Measurements from ENCODE around the gene ANKS1A.

The ANKS1A gene

GRCh38 chr6:34953061-34954025, 64.3 kb downstream of the ANKS1A start:
- no peak for TF ChIP-seq CTCF (IDR thresholded peaks at IDR 0.05; ENCODE audit: insufficient read depth, low read depth, low read length, missing control alignments)
- no peak overlapping the region for H3K4me3 ChIP-seq (ENCODE audit: low read depth, low read length)
- no peak for DNase-seq (ENCODE audit: low read depth)

- no peak for DNase-seq (ENCODE audit: low read depth)
- TF ChIP-seq CTCF (IDR thresholded peaks at IDR 0.05; ENCODE audit: insufficient read depth, low read depth, low read length, missing control alignments): no peak
- H3K4me3 ChIP-seq (ENCODE audit: low read depth, low read length): no peak overlapping the region
Measured at GRCh38 chr6:34955442-34955841, 66.4 kb downstream of the ANKS1A start.

GRCh38 chr6:34957231-34957783, 68.3 kb downstream of the ANKS1A start:
- H3K4me3 ChIP-seq (ENCODE audit: low read depth, low read length): no peak overlapping the region
- DNase-seq (ENCODE audit: low read depth): no peak
- TF ChIP-seq CTCF (IDR thresholded peaks at IDR 0.05; ENCODE audit: insufficient read depth, low read depth, low read length, missing control alignments): no peak

- no peak for DNase-seq (ENCODE audit: low read depth)
- no peak for TF ChIP-seq CTCF (IDR thresholded peaks at IDR 0.05; ENCODE audit: insufficient read depth, low read depth, low read length, missing control alignments)
- no peak overlapping the region for H3K4me3 ChIP-seq (ENCODE audit: low read depth, low read length)
Measured at GRCh38 chr6:34958734-34959133, 69.7 kb downstream of the ANKS1A start.

- DNase-seq (ENCODE audit: low read depth): no peak
- no peak overlapping the region for H3K4me3 ChIP-seq (ENCODE audit: low read depth, low read length)
- no peak for TF ChIP-seq CTCF (IDR thresholded peaks at IDR 0.05; ENCODE audit: insufficient read depth, low read depth, low read length, missing control alignments)
Measured at GRCh38 chr6:34959224-34959623, 70.2 kb downstream of the ANKS1A start.

GRCh38 chr6:34961082-34961481, 72.0 kb downstream of the ANKS1A start:
- DNase-seq (ENCODE audit: low read depth): no peak
- no peak for TF ChIP-seq CTCF (IDR thresholded peaks at IDR 0.05; ENCODE audit: insufficient read depth, low read depth, low read length, missing control alignments)

More at GRCh38 chr6:34961082-34961481, 72.0 kb downstream of the ANKS1A start:
- H3K4me3 ChIP-seq (ENCODE audit: low read depth, low read length): no peak overlapping the region
